SHP77 (cell line): ENCODE measurements around the gene KIF23.
"Not testable (repeated sequence)": the region's sequence is repeated elsewhere in the genome, so short reads cannot be mapped to it uniquely, and the experiment has no call there.

Source experiments
- DNase-seq, 2 experiments: peaks; one replicate each; lab custom pipeline; 2025; lab: John Stamatoyannopoulos, UW

The KIF23 gene

GRCh38 chr15:69413822-69414700 is at the start of gene KIF23:
TSS of gene KIF23 (plus strand) at chr15:69414349. CDS start at chr15:69414466, 117 bp downstream.
- peak; percentile 87 to 93 for DNase-seq

- no peak for DNase-seq
These were observed 46.9 kb upstream of the KIF23 start for GRCh38 chr15:69367236-69367635.

GRCh38 chr15:69369631-69370030 is 44.5 kb upstream of the KIF23 start:
- DNase-seq, result no peak

GRCh38 chr15:69373406-69373805 is 40.7 kb upstream of the KIF23 start:
- no peak for DNase-seq

- DNase-seq, result no peak
These were observed 38.9 kb upstream of the KIF23 start for GRCh38 chr15:69375151-69375790.

GRCh38 chr15:69377216-69377970 is 36.8 kb upstream of the KIF23 start:
- no peak for DNase-seq

- peak; percentile 7 to 27 for DNase-seq
These were observed 33.9 kb upstream of the KIF23 start for GRCh38 chr15:69380100-69380725.

GRCh38 chr15:69380726-69381105 is 33.4 kb upstream of the KIF23 start:
- no peak for DNase-seq

- DNase-seq, result not testable (repeated sequence)
These were observed 32.0 kb upstream of the KIF23 start for GRCh38 chr15:69382176-69382575.

GRCh38 chr15:69384066-69384465 is 30.1 kb upstream of the KIF23 start:
- not testable (repeated sequence) for DNase-seq

GRCh38 chr15:69384626-69385598 is 29.2 kb upstream of the KIF23 start:
- no peak for DNase-seq

- DNase-seq, result no peak
These were observed 28.3 kb upstream of the KIF23 start for GRCh38 chr15:69385831-69386230.

GRCh38 chr15:69386284-69386683 is 27.9 kb upstream of the KIF23 start:
- no peak for DNase-seq

GRCh38 chr15:69388260-69388705 is 25.9 kb upstream of the KIF23 start:
- no peak for DNase-seq

- no peak for DNase-seq
These were observed 24.7 kb upstream of the KIF23 start for GRCh38 chr15:69389426-69389825.

GRCh38 chr15:69390575-69390974 is 23.6 kb upstream of the KIF23 start:
- no peak for DNase-seq

GRCh38 chr15:69391046-69391757 is 22.9 kb upstream of the KIF23 start:
- DNase-seq, result no peak

- DNase-seq, result no peak
These were observed 21.8 kb upstream of the KIF23 start for GRCh38 chr15:69392352-69392751.

- DNase-seq, result no peak
These were observed 20.2 kb upstream of the KIF23 start for GRCh38 chr15:69393831-69394491.
